ENCODE measurements around the gene DYNLRB2.

- TF ChIP-seq CTCF (IDR thresholded peaks at IDR 0.05) (no peak), POLR2A (IDR thresholded peaks at IDR 0.05) (no peak)
These were observed 21.6 kb upstream of the DYNLRB2 start for GRCh38 chr16:80519189-80519588.
